Measurements from ENCODE around the gene SEC22C. TPM values are rescaled to one million over a fixed set of nuclear protein-coding genes. Genes with fewer than 3 reads are reported as not detected.

The SEC22C gene
- total RNA-seq, 4 donors from 2014 or later: 22.4 to 44.4 (median 28.5) TPM

DNA sequence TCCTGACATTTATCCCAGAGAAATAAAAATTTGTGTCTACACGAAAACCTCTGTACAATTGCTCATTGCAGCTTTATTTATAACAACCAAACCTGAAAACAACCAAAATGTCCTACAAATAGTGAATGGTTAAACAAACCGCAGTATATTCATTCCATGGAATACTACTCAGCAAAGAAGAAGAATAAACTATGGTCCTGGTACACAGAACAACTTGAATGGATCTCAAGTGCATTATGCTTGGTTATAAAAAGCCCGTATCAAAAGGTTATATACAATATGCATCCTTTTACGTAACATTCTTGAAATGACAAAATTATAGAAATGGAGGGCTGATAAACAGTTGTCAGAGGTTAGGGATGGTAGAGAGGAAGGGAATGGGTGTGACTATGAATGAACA, 3.7 kb downstream of the SEC22C start:
- H3K27ac ChIP-seq: no peak overlapping the region
- peaks cover 3% of the 10 kb centered on the region for H3K9me3 ChIP-seq
- no peak for DNase-seq (ENCODE audit: low spot score in 2 of 2)
- H3K36me3 ChIP-seq: peaks cover 12% of the 10 kb centered on the region
- H3K27me3 ChIP-seq: no peaks in the 10 kb centered on the region
- TF ChIP-seq EP300 (IDR thresholded peaks at IDR 0.05): no peak
- TF ChIP-seq, protein P1, sequence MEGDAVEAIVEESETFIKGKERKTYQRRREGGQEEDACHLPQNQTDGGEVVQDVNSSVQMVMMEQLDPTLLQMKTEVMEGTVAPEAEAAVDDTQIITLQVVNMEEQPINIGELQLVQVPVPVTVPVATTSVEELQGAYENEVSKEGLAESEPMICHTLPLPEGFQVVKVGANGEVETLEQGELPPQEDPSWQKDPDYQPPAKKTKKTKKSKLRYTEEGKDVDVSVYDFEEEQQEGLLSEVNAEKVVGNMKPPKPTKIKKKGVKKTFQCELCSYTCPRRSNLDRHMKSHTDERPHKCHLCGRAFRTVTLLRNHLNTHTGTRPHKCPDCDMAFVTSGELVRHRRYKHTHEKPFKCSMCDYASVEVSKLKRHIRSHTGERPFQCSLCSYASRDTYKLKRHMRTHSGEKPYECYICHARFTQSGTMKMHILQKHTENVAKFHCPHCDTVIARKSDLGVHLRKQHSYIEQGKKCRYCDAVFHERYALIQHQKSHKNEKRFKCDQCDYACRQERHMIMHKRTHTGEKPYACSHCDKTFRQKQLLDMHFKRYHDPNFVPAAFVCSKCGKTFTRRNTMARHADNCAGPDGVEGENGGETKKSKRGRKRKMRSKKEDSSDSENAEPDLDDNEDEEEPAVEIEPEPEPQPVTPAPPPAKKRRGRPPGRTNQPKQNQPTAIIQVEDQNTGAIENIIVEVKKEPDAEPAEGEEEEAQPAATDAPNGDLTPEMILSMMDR (IDR thresholded peaks at IDR 0.05): no peak
- TF ChIP-seq POLR2AphosphoS5 (IDR thresholded peaks at IDR 0.05): no peak
- TF ChIP-seq POLR2A (IDR thresholded peaks at IDR 0.05): no peak
- no peak overlapping the region for H3K4me3 ChIP-seq
- peaks cover 22% of the 10 kb centered on the region for H3K4me1 ChIP-seq
- WGBS: 97% methylated on average over 4 of the region's 4 CpGs

DNA sequence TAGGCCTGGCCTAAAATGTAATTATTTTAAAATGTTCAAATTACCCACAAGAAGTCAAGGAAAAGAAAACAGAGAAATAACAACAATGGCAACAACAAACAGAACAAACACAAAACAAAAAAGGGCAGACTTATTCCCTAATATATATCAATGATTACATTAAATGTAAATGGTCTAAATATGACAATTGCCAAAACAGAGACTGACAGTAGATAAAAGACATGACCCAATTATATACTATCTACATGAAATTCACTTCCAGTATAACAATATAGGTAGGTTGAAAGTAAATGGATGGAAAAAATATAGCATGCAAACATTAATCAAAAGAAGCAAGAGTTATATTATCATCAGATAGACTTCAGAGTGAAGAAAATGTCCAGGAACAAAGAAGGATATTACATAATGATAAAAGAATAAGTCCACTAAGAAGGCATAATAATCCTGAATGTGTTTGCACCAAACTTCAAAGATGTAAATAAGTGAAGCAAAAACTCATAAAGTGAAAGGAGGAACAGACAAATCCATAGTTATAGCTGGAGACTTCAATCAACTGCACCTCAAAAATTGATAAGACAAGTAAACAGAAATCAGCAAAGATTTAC, 6.5 kb downstream of the SEC22C start:
- no peak for TF ChIP-seq POLR2A (IDR thresholded peaks at IDR 0.05)
- TF ChIP-seq, protein P1 (IDR thresholded peaks at IDR 0.05): no peak
- TF ChIP-seq EP300 (IDR thresholded peaks at IDR 0.05): no peak
- no peak for TF ChIP-seq POLR2AphosphoS5 (IDR thresholded peaks at IDR 0.05)
- Histone ChIP-seq H3K9me3 (peaks cover 3% of the 10 kb centered on the region), H3K36me3 (peaks cover 12% of the 10 kb centered on the region), H3K4me3 (no peak overlapping the region), H3K27ac (no peak overlapping the region), H3K4me1 (peaks cover 4% of the 10 kb centered on the region), H3K27me3 (no peaks in the 10 kb centered on the region)
- DNase-seq (ENCODE audit: low spot score in 2 of 2): no peak

DNA sequence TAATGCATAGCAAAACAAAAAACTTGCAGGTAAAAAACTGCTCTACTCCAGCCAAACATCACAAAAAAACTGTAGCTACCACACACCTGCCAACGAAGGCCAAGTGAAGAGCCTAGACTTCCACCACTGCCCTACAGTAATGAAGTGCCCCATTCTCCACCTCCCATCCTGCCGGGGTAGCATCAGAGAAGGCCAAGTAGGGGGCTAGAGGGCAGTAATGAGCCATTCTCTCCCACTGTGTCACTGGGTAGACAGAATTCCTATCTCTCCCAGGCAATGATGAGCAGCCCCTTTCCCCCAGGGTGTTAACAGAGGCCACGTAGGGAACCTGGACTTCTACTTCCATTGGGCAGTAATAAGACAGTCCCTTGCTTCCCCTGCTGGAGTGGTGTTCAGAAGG, 9.5 kb downstream of the SEC22C start:
- no peak overlapping the region for H3K27ac ChIP-seq
- no peaks in the 10 kb centered on the region for H3K27me3 ChIP-seq
- 67% methylated on average over 3 of the region's 3 CpGs for WGBS
- no peaks in the 10 kb centered on the region for H3K4me1 ChIP-seq
- TF ChIP-seq POLR2AphosphoS5 (IDR thresholded peaks at IDR 0.05): no peak
- TF ChIP-seq, protein P1 (IDR thresholded peaks at IDR 0.05): no peak
- TF ChIP-seq EP300 (IDR thresholded peaks at IDR 0.05): no peak
- TF ChIP-seq POLR2A (IDR thresholded peaks at IDR 0.05): no peak
- H3K9me3 ChIP-seq: peaks cover 3% of the 10 kb centered on the region
- H3K36me3 ChIP-seq: peaks cover 25% of the 10 kb centered on the region
- no peak for DNase-seq (ENCODE audit: low spot score in 2 of 2)
- H3K4me3 ChIP-seq: no peak overlapping the region

- Histone ChIP-seq H3K27ac (no peak overlapping the region), H3K9me3 (no peaks in the 10 kb centered on the region), H3K27me3 (no peaks in the 10 kb centered on the region), H3K4me1 (no peaks in the 10 kb centered on the region), H3K36me3 (peaks cover 43% of the 10 kb centered on the region), H3K4me3 (no peak overlapping the region)
- WGBS: 79% methylated on average over 2 of the region's 2 CpGs
- DNase-seq (ENCODE audit: low spot score in 2 of 2): no peak
- TF ChIP-seq EP300 (IDR thresholded peaks at IDR 0.05) (no peak), POLR2A (IDR thresholded peaks at IDR 0.05) (no peak), POLR2AphosphoS5 (IDR thresholded peaks at IDR 0.05) (no peak)
- TF ChIP-seq, protein P1 (IDR thresholded peaks at IDR 0.05): no peak
Measured at GRCh38 chr3:42569593-42570142, 12.1 kb downstream of the SEC22C start.

DNA sequence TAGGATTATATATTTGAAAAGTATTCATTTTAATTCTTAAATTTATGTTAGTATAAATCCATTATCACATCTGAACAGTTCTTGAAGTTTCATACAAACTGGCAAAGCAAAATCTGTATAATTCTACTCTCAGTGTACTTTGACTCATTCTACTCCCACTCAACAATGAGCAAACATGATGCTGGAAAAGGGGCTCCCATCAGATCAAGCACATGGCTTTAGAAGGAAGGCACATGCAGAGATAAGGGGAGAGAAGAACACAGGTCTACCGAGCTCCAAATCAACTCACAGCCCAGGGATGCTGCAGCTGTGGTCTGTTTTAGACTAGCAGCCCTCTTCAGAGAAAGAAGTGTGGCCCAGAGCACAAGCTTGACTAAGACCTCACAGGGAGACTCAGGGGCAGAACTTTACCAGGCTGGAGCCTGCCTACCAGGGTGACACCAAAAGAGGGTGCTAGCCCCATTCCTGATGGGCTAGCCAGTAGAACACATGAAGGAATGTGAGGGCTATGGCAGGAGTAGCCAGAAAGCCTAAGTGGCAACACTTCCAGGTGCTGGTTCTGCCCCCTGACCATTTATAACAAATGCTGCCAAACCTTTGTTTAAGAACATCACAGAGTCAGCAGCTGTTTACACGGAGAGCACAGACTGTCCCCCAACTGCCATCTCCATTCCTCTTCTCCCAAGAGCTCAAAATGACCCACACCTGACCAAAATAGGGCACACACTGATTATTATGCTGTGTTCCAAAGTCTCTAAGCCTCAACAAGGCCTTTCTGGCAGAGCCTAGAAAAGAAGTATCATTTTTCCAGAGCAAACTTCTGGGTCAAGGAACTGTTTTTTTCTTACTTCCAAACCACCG, 19.5 kb downstream of the SEC22C start:
- H3K9me3 ChIP-seq: no peaks in the 10 kb centered on the region
- WGBS: 79% methylated on average over 3 of the region's 3 CpGs
- TF ChIP-seq POLR2AphosphoS5 (IDR thresholded peaks at IDR 0.05) (no peak), EP300 (IDR thresholded peaks at IDR 0.05) (no peak), POLR2A (IDR thresholded peaks at IDR 0.05) (no peak)
- TF ChIP-seq, protein P1 (IDR thresholded peaks at IDR 0.05): no peak
- H3K4me1 ChIP-seq: no peaks in the 10 kb centered on the region
- peaks cover 82% of the 10 kb centered on the region for H3K36me3 ChIP-seq
- DNase-seq (ENCODE audit: low spot score in 2 of 2): no peak
- no peaks in the 10 kb centered on the region for H3K27me3 ChIP-seq
- no peak overlapping the region for H3K4me3 ChIP-seq
- H3K27ac ChIP-seq: no peak overlapping the region

Data from suprapubic skin (tissue), 4 donors.